ENCODE measurements around the gene CPNE2. TPM values are rescaled to one million over a fixed set of nuclear protein-coding genes. Genes with fewer than 3 reads are reported as not detected.

CPNE2 gene
- total RNA-seq, 1 experiment from 2014 or later: 14.5 TPM

DNA sequence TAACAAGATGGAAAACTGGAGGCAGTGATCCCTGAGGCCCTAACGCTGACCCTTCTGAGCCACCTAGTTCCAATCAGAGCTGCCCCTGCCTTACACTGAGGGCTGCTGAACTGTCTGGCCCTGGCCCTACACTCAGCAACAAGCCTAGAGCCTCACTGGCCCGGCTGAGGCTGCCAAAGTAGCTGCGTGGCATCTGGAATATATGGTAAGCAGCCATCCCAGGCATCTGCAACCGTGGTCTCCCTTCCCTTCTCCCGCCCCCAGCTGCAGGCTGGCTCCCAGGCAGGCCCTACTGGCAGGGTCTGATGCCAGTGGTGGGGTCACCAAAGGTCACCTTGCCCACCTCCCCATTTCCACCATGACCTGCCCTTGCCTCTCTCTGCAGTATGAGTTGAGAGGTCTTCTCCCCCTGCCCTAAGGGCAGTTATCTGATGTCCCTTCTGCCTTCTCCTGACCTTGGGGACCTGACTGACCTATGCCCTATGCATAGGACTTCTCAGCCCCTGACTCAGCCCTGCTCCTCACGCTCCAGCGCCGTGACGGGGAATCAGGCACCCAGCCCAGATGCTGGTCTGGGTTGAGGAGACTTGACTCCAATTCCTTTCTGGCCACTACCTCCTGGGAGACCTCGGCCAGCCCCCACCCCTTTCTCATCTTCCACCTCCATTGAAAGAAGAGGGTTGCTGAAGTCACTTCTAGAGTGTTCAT, 45.3 kb downstream of the CPNE2 start:
- Histone ChIP-seq H3K9ac (ENCODE audit: low read length) (no peak overlapping the region), H3K27ac (ENCODE audit: low read length) (no peak overlapping the region), H3K27me3 (ENCODE audit: low read length) (no peaks in the 10 kb centered on the region), H3K79me2 (ENCODE audit: low read length) (no peaks in the 10 kb centered on the region), H3K4me3 (ENCODE audit: low read length) (no peak overlapping the region), H3K4me2 (ENCODE audit: low read length) (no peak overlapping the region), H4K20me1 (ENCODE audit: low read length) (no peaks in the 10 kb centered on the region), H3K9me3 (ENCODE audit: low read length) (no peaks in the 10 kb centered on the region), H3K4me1 (ENCODE audit: insufficient read depth, low read length) (no peaks in the 10 kb centered on the region), H3K36me3 (ENCODE audit: low read depth, low read length) (no peaks in the 10 kb centered on the region), H3F3A (ENCODE audit: low read length, unreplicated experiment) (no peaks in the 10 kb centered on the region), H2AFZ (ENCODE audit: low read length) (no peak overlapping the region), H3K9me2 (replicated peaks; ENCODE audit: low read length) (no peaks in the 10 kb centered on the region)
- CTCF ChIA-PET: no interaction called here
- ATAC-seq: no peak
- DNase-seq: no peak
- intact Hi-C loops (cut with micrococcal nuclease): no loop called here
- BruUV-seq (replicated peaks): no TSS peak
- POLR2A ChIA-PET (ENCODE audit: unreplicated experiment): no interaction called here
- TF ChIP-seq EZH2phosphoT487 (IDR thresholded peaks at IDR 0.05; ENCODE audit: borderline replicate concordance, low read length): no peak
- no peak for TF ChIP-seq EZH2 (IDR thresholded peaks at IDR 0.05; ENCODE audit: low read length, unreplicated experiment)
- TF ChIP-seq, protein P1, sequence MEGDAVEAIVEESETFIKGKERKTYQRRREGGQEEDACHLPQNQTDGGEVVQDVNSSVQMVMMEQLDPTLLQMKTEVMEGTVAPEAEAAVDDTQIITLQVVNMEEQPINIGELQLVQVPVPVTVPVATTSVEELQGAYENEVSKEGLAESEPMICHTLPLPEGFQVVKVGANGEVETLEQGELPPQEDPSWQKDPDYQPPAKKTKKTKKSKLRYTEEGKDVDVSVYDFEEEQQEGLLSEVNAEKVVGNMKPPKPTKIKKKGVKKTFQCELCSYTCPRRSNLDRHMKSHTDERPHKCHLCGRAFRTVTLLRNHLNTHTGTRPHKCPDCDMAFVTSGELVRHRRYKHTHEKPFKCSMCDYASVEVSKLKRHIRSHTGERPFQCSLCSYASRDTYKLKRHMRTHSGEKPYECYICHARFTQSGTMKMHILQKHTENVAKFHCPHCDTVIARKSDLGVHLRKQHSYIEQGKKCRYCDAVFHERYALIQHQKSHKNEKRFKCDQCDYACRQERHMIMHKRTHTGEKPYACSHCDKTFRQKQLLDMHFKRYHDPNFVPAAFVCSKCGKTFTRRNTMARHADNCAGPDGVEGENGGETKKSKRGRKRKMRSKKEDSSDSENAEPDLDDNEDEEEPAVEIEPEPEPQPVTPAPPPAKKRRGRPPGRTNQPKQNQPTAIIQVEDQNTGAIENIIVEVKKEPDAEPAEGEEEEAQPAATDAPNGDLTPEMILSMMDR (conservative IDR thresholded peaks at IDR 0.05; ENCODE audit: low read depth, low read length): no peak

DNA sequence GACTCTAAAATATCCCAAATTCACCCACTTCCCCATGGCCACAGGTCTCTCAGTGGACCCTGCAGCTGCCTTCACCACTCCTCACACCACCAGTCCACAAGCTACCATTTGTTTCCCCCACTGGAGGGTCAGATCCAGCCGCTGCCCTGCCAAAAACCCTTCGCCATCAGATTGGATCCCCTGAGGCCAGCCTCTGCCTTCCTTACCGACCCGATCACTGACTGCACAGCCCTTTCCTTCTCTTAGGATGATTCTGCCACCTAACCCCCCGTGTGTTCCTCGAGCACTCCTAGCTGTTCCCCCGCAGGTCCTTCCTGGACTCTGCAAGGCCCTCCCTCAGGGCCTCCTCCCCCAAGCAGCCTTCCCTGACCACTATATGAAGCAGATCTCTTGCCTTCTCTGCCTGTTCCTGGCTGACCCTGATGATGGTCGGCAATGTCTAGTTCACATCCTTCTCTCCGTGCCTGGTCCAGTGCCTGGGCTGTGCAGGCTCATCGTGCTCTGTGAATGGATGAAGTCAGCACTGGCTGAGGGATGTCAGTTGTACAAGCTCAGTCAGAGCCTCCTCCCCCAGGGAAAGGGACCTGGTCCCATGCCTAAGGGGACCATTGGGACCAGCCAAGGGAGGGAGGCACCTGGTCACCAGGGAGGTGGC, 46.0 kb downstream of the CPNE2 start:
- no peak overlapping the region for H3K4me2 ChIP-seq (ENCODE audit: low read length)
- H3K9me3 ChIP-seq (ENCODE audit: low read length): no peaks in the 10 kb centered on the region
- ChIA-PET CTCF (no interaction called here), POLR2A (ENCODE audit: unreplicated experiment) (no interaction called here)
- H3K4me3 ChIP-seq (ENCODE audit: low read length): no peak overlapping the region
- intact Hi-C loops (cut with micrococcal nuclease): no loop called here
- ATAC-seq (no peak), DNase-seq (no peak)
- BruUV-seq (replicated peaks): no TSS peak
- no peak for TF ChIP-seq EZH2phosphoT487 (IDR thresholded peaks at IDR 0.05; ENCODE audit: borderline replicate concordance, low read length)
- no peak for TF ChIP-seq EZH2 (IDR thresholded peaks at IDR 0.05; ENCODE audit: low read length, unreplicated experiment)
- TF ChIP-seq, protein P1 (conservative IDR thresholded peaks at IDR 0.05; ENCODE audit: low read depth, low read length): no peak
- H3K9me2 ChIP-seq (replicated peaks; ENCODE audit: low read length): no peaks in the 10 kb centered on the region
- no peaks in the 10 kb centered on the region for H3K4me1 ChIP-seq (ENCODE audit: insufficient read depth, low read length)
- H2AFZ ChIP-seq (ENCODE audit: low read length): no peak overlapping the region
- no peaks in the 10 kb centered on the region for H4K20me1 ChIP-seq (ENCODE audit: low read length)
- H3K79me2 ChIP-seq (ENCODE audit: low read length): no peaks in the 10 kb centered on the region
- no peaks in the 10 kb centered on the region for H3K27me3 ChIP-seq (ENCODE audit: low read length)
- no peak overlapping the region for H3K27ac ChIP-seq (ENCODE audit: low read length)
- H3F3A ChIP-seq (ENCODE audit: low read length, unreplicated experiment): no peaks in the 10 kb centered on the region
- no peaks in the 10 kb centered on the region for H3K36me3 ChIP-seq (ENCODE audit: low read depth, low read length)
- no peak overlapping the region for H3K9ac ChIP-seq (ENCODE audit: low read length)
